ENCODE results near the gene CLTC.

DNA sequence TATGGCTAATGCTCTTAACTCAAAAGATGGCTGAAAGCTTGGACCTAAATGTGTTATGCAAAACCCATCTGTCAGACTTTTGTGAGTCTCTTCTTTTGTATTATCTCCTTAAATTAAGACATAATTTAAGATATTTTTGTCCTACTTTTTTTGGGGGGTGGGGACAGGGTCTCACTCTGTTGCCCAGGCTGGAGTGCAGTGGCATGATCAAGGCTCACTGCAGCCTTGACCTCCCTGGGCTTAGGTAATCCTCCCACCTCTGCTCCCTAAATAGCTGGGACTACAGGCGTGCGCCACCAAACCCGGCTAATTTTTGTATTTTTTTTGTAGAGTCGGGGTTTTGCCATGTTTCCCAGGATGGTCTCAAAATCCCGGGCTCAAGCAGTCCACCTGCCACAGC lies 7.1 kb downstream of the CLTC start:
- TF ChIP-seq POLR2AphosphoS5 (IDR thresholded peaks at IDR 0.05; ENCODE audit: low read depth, low read length): no peak
- TF ChIP-seq TAF1 (IDR thresholded peaks at IDR 0.05; ENCODE audit: borderline replicate concordance, insufficient read depth, low read length): no peak
